Gastroesophageal sphincter (tissue), 4 donors: Measurements from ENCODE around the gene LCNL1. TPM values are rescaled to one million over a fixed set of nuclear protein-coding genes. Genes with fewer than 3 reads are reported as not detected.

ENCODE experiments used
- ATAC-seq: fragments of 150-250 bp; one replicate; pipeline ENCODE4 v1.9.1; 2016; ENCODE audit warnings: mild to moderate bottlenecking, moderate library complexity
- H3K27ac ChIP-seq, 4 donors: fragments of 200-600 bp; sonication (generic) in 3 of 4; 1 replicate in 3 of 4; 2 replicates in 1 of 4; pipeline ENCODE4 v1.5.1; 2016 to 2019
- H3K27me3 ChIP-seq: fragments of 200-600 bp; sonication (generic); one replicate; pipeline ENCODE4 v1.5.1; 2019
- H3K36me3 ChIP-seq, 2 donors: fragments of 200-600 bp; sonication (generic); one replicate each; pipeline ENCODE4 v1.5.1; 2019; ENCODE audit warnings: control low read depth in 1 of 2
- H3K4me1 ChIP-seq, 3 donors: fragments of 200-600 bp; sonication (generic); 1 replicate in 2 of 3; 2 replicates in 1 of 3; pipeline ENCODE4 v1.5.1; 2016 to 2019; ENCODE audit warnings: control low read depth in 2 of 3
- H3K4me3 ChIP-seq, 2 donors: fragments of 200-600 bp; sonication (generic); one replicate each; pipeline ENCODE4 v1.5.1; 2019; ENCODE audit warnings: mild to moderate bottlenecking in 1 of 2, moderate library complexity in 1 of 2
- H3K9me3 ChIP-seq, 3 donors: fragments of 200-600 bp; sonication (generic); one replicate each; pipeline ENCODE4 v1.5.1; 2017 to 2019; ENCODE audit warnings: control low read depth in 2 of 3
- CTCF ChIP-seq, 4 experiments: fragments of 200-600 bp in 2 of 4; fragments of 450-650 bp in 2 of 4; sonication (generic) in 1 of 4; IDR thresholded peaks; one replicate each; pipeline ENCODE4 v1.5.1; 2017 to 2019; ENCODE audit warnings: antibody characterized with exemption in 4 of 4, mild to moderate bottlenecking in 2 of 4, moderate library complexity in 2 of 4
- EP300 ChIP-seq: sonication (generic); formaldehyde crosslinking; IDR thresholded peaks from one replicate; pipeline ENCODE4 v1.6.1; 2017; ENCODE audit warnings: antibody characterized with exemption, mild to moderate bottlenecking
- POLR2A ChIP-seq, 2 donors: fragments of 450-650 bp; IDR thresholded peaks; one replicate each; pipeline ENCODE4 v1.6.1; 2017; ENCODE audit warnings: antibody characterized with exemption in 2 of 2, mild to moderate bottlenecking in 2 of 2, moderate library complexity in 1 of 2
- POLR2AphosphoS5 ChIP-seq: sonication (generic); formaldehyde crosslinking; IDR thresholded peaks from one replicate; pipeline ENCODE4 v1.6.1; 2017; ENCODE audit warnings: antibody characterized with exemption
- WGBS, 2 donors: methylation state at CpG; one replicate each; pipeline ENCODE4 v1.1.5; 2018; ENCODE audit warnings: low coverage in 1 of 2; 5-methylcytosine and 5-hydroxymethylcytosine counted together
- total RNA-seq, 4 donors: library from RNA; depleted of rRNA; stranded (reverse); fragments of >200 nt; gene quantifications; one replicate each; pipeline ENCODE4 v1.1.0, GENCODE V29; 2016

The LCNL1 gene
- total RNA-seq, 4 donors from 2014 or later: 0.40 TPM; not detected in 2

GRCh38 chr9:136995772-136996311, 13.0 kb downstream of the LCNL1 start:
- ATAC-seq: no peak
- H3K4me3 ChIP-seq: peak overlapping the region in 1 of 2 donors; percentile 28
- no CpG with 5 or more reads among the region's 12 CpGs for WGBS, 2 donors
- peaks cover 58% of the 10 kb centered on the region for H3K27me3 ChIP-seq
- TF ChIP-seq CTCF (IDR thresholded peaks at IDR 0.05): no peak
- no peak for TF ChIP-seq POLR2A (IDR thresholded peaks at IDR 0.05)
- no peak for TF ChIP-seq EP300
- TF ChIP-seq POLR2AphosphoS5: no peak
- H3K4me1 ChIP-seq: peaks cover 0 to 53% (median 31%) of the 10 kb centered on the region in 3 donors
- H3K9me3 ChIP-seq: no peaks in the 10 kb centered on the region
- H3K27ac ChIP-seq: peak overlapping the region in 1 of 4 donors; percentile 35
- H3K36me3 ChIP-seq: peaks cover 0 to 18% of the 10 kb centered on the region in 2 donors

- Histone ChIP-seq H3K4me1 (peaks cover 0 to 48% (median 31%) of the 10 kb centered on the region in 3 donors), H3K36me3 (peaks cover 0 to 18% of the 10 kb centered on the region in 2 donors), H3K9me3 (no peaks in the 10 kb centered on the region), H3K27ac (peak within 1 kb of the TSS in 1 of 4 donors; percentile 35), H3K27me3 (peaks cover 58% of the 10 kb centered on the region), H3K4me3 (peak within 1 kb of the TSS in 1 of 2 donors; percentile 28)
- TF ChIP-seq EP300: no peak
- no peak for TF ChIP-seq POLR2AphosphoS5
- no peak for TF ChIP-seq POLR2A (IDR thresholded peaks at IDR 0.05)
- no peak for TF ChIP-seq CTCF (IDR thresholded peaks at IDR 0.05)
- no peak for ATAC-seq
- no CpG with 5 or more reads among the region's 35 CpGs for WGBS, 2 donors
Observed at GRCh38 chr9:136996361-136997292, 13.8 kb downstream of the LCNL1 start, which contains the start of gene CLIC3. Gene CLIC3, minus strand, starts transcription at chr9:136996568. Its CDS starts 25 bp downstream, at chr9:136996543.

- peak overlapping the region in 1 of 4 donors; percentile 3 for H3K27ac ChIP-seq
- peaks cover 0 to 45% (median 31%) of the 10 kb centered on the region in 3 donors for H3K4me1 ChIP-seq
- ATAC-seq: no peak
- no peak overlapping the region for H3K4me3 ChIP-seq
- no CpG with 5 or more reads among the region's 10 CpGs for WGBS, 2 donors
- no peaks in the 10 kb centered on the region for H3K9me3 ChIP-seq
- peaks cover 58% of the 10 kb centered on the region for H3K27me3 ChIP-seq
- H3K36me3 ChIP-seq: peaks cover 0 to 18% of the 10 kb centered on the region in 2 donors
- no peak for TF ChIP-seq EP300
- no peak for TF ChIP-seq POLR2A (IDR thresholded peaks at IDR 0.05)
- TF ChIP-seq POLR2AphosphoS5: no peak
Observed at GRCh38 chr9:136997371-136997770, 14.6 kb downstream of the LCNL1 start.

GRCh38 chr9:136997830-136998234, 15.0 kb downstream of the LCNL1 start:
- H3K9me3 ChIP-seq: no peaks in the 10 kb centered on the region
- TF ChIP-seq CTCF (IDR thresholded peaks at IDR 0.05) (no peak), POLR2A (IDR thresholded peaks at IDR 0.05) (no peak), POLR2AphosphoS5 (no peak), EP300 (no peak)
- WGBS, 2 donors: 72 to 81% methylated on average over 3 to 13 of the region's 18 CpGs
- H3K27me3 ChIP-seq: peaks cover 58% of the 10 kb centered on the region
- H3K36me3 ChIP-seq: peaks cover 0 to 18% of the 10 kb centered on the region in 2 donors
- no peak overlapping the region for H3K4me3 ChIP-seq
- H3K4me1 ChIP-seq: peaks cover 0 to 40% (median 28%) of the 10 kb centered on the region in 3 donors
- peak overlapping the region in 1 of 4 donors; percentile 3 for H3K27ac ChIP-seq
- no peak for ATAC-seq

- H3K4me1 ChIP-seq: peaks cover 0 to 15% (median 14%) of the 10 kb centered on the region in 3 donors
- no peak for TF ChIP-seq POLR2A (IDR thresholded peaks at IDR 0.05)
- no peak for TF ChIP-seq EP300
- TF ChIP-seq POLR2AphosphoS5: no peak
- TF ChIP-seq CTCF (IDR thresholded peaks at IDR 0.05): no peak
- H3K36me3 ChIP-seq: no peaks in the 10 kb centered on the region
- peaks cover 37% of the 10 kb centered on the region for H3K27me3 ChIP-seq
- ATAC-seq: no peak
- H3K9me3 ChIP-seq: no peaks in the 10 kb centered on the region
- no peak overlapping the region for H3K27ac ChIP-seq
- H3K4me3 ChIP-seq: no peak overlapping the region
- 66 to 70% methylated on average over 3 to 7 of the region's 10 CpGs for WGBS, 2 donors
Observed at GRCh38 chr9:137000177-137000930, 17.6 kb downstream of the LCNL1 start.
